Medulla oblongata (tissue), 1 donor: ENCODE measurements around the gene SCAMP2.

Experiments used
- DNase-seq: peaks from one replicate; pipeline ENCODE4 v3.0.0-alpha.2; 2015; ENCODE audit errors: extremely low spot score

SCAMP2 gene

GRCh38 chr15:74798388-74799254 lies 74.5 kb downstream of the SCAMP2 start:
- no peak for DNase-seq

- no peak for DNase-seq
These were observed 77.1 kb downstream of the SCAMP2 start for GRCh38 chr15:74795966-74796625.

- DNase-seq, result no peak
These were observed 78.2 kb downstream of the SCAMP2 start for GRCh38 chr15:74794970-74795349.

GRCh38 chr15:74794248-74794969 lies 78.8 kb downstream of the SCAMP2 start:
- DNase-seq, result no peak
